ENCODE results near the gene PGS1. TPM values are rescaled to one million over a fixed set of nuclear protein-coding genes. Genes with fewer than 3 reads are reported as not detected.

The PGS1 gene
- total and polyA plus RNA-seq, 2 of the 8 experiments (the other 6 are each of a cell fraction or from before 2014, with no cell fraction given): 46.7 to 60.0 TPM

DNA sequence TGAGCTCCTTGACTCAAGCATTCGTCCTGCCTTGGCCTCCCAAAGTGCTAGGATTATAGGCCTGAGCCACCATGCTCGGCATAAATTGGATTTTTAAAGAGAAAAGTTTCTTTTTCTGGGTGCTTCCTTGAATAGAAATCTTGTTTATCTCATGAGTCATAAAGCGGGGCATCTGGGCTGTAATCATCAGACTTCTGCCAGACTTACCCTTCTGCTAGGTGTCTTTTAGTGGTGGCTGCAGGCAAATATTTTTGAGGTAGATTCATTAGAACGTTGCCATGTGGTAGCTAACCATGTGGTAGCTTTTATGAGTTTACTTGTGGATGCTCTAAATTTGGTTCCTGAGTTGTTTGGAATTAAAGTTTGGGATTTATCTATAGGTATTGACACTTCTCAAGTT, 13.4 kb downstream of the PGS1 start:
- H3K9me3 ChIP-seq (ENCODE audit: insufficient read depth in 2 of 2, low read depth in 1 of 2, low read length in 1 of 2): no peaks in the 10 kb centered on the region
- H2BK20ac ChIP-seq (ENCODE audit: low read length): no peak overlapping the region
- H4K8ac ChIP-seq (ENCODE audit: extremely low read depth, insufficient read depth, low read length): no peak overlapping the region
- no peak overlapping the region for H3K18ac ChIP-seq (ENCODE audit: extremely low read depth, low read length)
- no peaks in the 10 kb centered on the region for H3K27me3 ChIP-seq (replicated peaks in 1 of 4; ENCODE audit: control insufficient read depth in 3 of 4, extremely low read depth in 1 of 4, insufficient read depth in 3 of 4, low read length in 3 of 4)
- no peak overlapping the region for H4K91ac ChIP-seq (replicated peaks; ENCODE audit: insufficient read length, low read length)
- H3K23ac ChIP-seq (ENCODE audit: insufficient read length): no peak overlapping the region
- POLR2A ChIA-PET (ENCODE audit: partially characterized antibody): interaction anchor here (0.8 to 1.9 kb wide), 6 partner anchors 10 to 483 kb away, joined by 3 to 7 read pairs (median 4); partner anchors contain the start of gene PGS1
- DNase-seq (ENCODE audit: low read depth in 1 of 2, low spot score in 2 of 2) (no peak), FAIRE-seq (no peak)
- peaks cover 17% of the 10 kb centered on the region for H3K79me1 ChIP-seq (ENCODE audit: low read depth, low read length)
- H3K56ac ChIP-seq (replicated peaks; ENCODE audit: insufficient read length, low read depth, low read length): no peak overlapping the region
- H4K5ac ChIP-seq (ENCODE audit: insufficient read length, low read depth, low read length): no peak overlapping the region
- peaks cover 33 to 93% of the 10 kb centered on the region in 2 experiments for H3K79me2 ChIP-seq (ENCODE audit: control insufficient read depth in 1 of 2, insufficient read depth in 2 of 2, low read length in 2 of 2)
- no peak overlapping the region for H3K27ac ChIP-seq (ENCODE audit: low read depth, low read length)
- H3K23me2 ChIP-seq (ENCODE audit: low read depth, low read length): no peaks in the 10 kb centered on the region; the same call in 1 of the 2 replicates
- H2AK5ac ChIP-seq (ENCODE audit: low read depth, low read length): no peak overlapping the region
- no peak overlapping the region for H3K4ac ChIP-seq (replicated peaks; ENCODE audit: insufficient read length, low read depth, low read length)
- no peak overlapping the region for H2BK120ac ChIP-seq (replicated peaks; ENCODE audit: low read depth, low read length)
- H3K9ac ChIP-seq (replicated peaks in 1 of 4; ENCODE audit: extremely low read depth in 1 of 4, low read depth in 3 of 4, low read length in 3 of 4): no peak overlapping the region
- no peak overlapping the region for H3K4me3 ChIP-seq (ENCODE audit: extremely low read depth in 1 of 4, insufficient read depth in 2 of 4, low read depth in 3 of 4, low read length in 4 of 4)
- H3K4me1 ChIP-seq (replicated peaks in 1 of 4; ENCODE audit: control insufficient read depth in 3 of 4, insufficient read depth in 4 of 4, low read length in 3 of 4): peaks cover 0 to 4% (median 0%) of the 10 kb centered on the region in 4 experiments; a peak in 4 of 7 replicates
- CTCF ChIA-PET (ENCODE audit: partially characterized antibody): interaction anchor here (1.0 to 4.0 kb wide), 14 partner anchors 10 to 225 kb away, joined by 3 to 45 read pairs (median 4); no protein-coding TSS in a partner anchor
- H2BK12ac ChIP-seq (ENCODE audit: low read depth, low read length): no peak overlapping the region
- H2BK5ac ChIP-seq (ENCODE audit: low read depth, low read length): no peak overlapping the region
- no peak overlapping the region for H3K4me2 ChIP-seq (ENCODE audit: insufficient read depth in 1 of 2, low read depth in 2 of 2, low read length in 2 of 2)
- H2BK15ac ChIP-seq (ENCODE audit: low read length): no peak overlapping the region
- peaks cover 11 to 30% of the 10 kb centered on the region in 2 experiments for H4K20me1 ChIP-seq (replicated peaks in 1 of 2; ENCODE audit: control insufficient read depth in 1 of 2, insufficient read depth in 2 of 2, low read length in 2 of 2)
- no peak overlapping the region for H3K14ac ChIP-seq (ENCODE audit: insufficient read length)
- H3K36me3 ChIP-seq (ENCODE audit: control insufficient read depth in 2 of 4, insufficient read depth in 4 of 4, low read length in 3 of 4): peaks cover 0 to 18% (median 10%) of the 10 kb centered on the region in 4 experiments; a peak in 5 of 8 replicates
- 87% methylated on average over 4 of the region's 4 CpGs; no CpG with 5 or more reads in 1 of the 2 experiments for WGBS, 2 experiments (ENCODE audit: extremely low coverage in 1 of 2, insufficient coverage in 1 of 2, insufficient read length in 1 of 2, insufficient replicate concordance in 2 of 2, low coverage in 1 of 2, low lambda C conversion rate in 2 of 2, missing lambda C conversion rate in 1 of 2)
- TF ChIP-seq BRCA1 (IDR thresholded peaks at IDR 0.05; ENCODE audit: low read depth, low read length) (no peak), MAFK (IDR thresholded peaks at IDR 0.05; ENCODE audit: low read depth, low read length) (no peak), CBX8 (IDR thresholded peaks at IDR 0.05; ENCODE audit: borderline replicate concordance, low read depth, low read length) (no peak)
- TF ChIP-seq, protein P1, sequence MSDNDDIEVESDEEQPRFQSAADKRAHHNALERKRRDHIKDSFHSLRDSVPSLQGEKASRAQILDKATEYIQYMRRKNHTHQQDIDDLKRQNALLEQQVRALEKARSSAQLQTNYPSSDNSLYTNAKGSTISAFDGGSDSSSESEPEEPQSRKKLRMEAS (IDR thresholded peaks at IDR 0.05): no peak
- TF ChIP-seq, protein P2, sequence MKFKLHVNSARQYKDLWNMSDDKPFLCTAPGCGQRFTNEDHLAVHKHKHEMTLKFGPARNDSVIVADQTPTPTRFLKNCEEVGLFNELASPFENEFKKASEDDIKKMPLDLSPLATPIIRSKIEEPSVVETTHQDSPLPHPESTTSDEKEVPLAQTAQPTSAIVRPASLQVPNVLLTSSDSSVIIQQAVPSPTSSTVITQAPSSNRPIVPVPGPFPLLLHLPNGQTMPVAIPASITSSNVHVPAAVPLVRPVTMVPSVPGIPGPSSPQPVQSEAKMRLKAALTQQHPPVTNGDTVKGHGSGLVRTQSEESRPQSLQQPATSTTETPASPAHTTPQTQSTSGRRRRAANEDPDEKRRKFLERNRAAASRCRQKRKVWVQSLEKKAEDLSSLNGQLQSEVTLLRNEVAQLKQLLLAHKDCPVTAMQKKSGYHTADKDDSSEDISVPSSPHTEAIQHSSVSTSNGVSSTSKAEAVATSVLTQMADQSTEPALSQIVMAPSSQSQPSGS (IDR thresholded peaks at IDR 0.05; ENCODE audit: low read length): no peak
- H2AFZ ChIP-seq (ENCODE audit: low read length): no peak overlapping the region
